SU-DHL-6 (cell line): Measurements from ENCODE around the gene TTK.

Experiments
- CTCF ChIP-seq: fragments of 200-600 bp; sonication (generic); IDR thresholded peaks from one replicate; pipeline ENCODE4 v1.5.1; 2017; ENCODE audit warnings: antibody characterized with exemption, mild to moderate bottlenecking, low read length, moderate library complexity; ENCODE audit not compliant: insufficient read depth, poor library complexity, severe bottlenecking
- EZH2phosphoT487 ChIP-seq: fragments of 200-600 bp; sonication (generic), shearing (Covaris generic); conservative IDR thresholded peaks from 2 replicates; pipeline ENCODE4 v1.6.1; 2018; ENCODE audit warnings: mild to moderate bottlenecking, antibody characterized with exemption, low read length, moderate library complexity, mixed read lengths

- TF ChIP-seq CTCF (no peak), EZH2phosphoT487 (no peak)
Observed at GRCh38 chr6:80022803-80023202, 18.4 kb downstream of the TTK start.
